Prostate gland (tissue), 2 donors: ENCODE results near the gene NR1D2. TPM values are rescaled to one million over a fixed set of nuclear protein-coding genes. Genes with fewer than 3 reads are reported as not detected.

ENCODE experiments used
- DNase-seq: peaks from one replicate; pipeline ENCODE4 v3.0.0-alpha.2; 2019; ENCODE audit warnings: low spot score
- H3K27ac ChIP-seq, 2 donors: fragments of 200-600 bp; sonication (generic); 2 replicates each; pipeline ENCODE4 v1.5.1; 2017 to 2019
- H3K27me3 ChIP-seq: fragments of 200-600 bp; sonication (generic); replicated peaks from 2 replicates; pipeline ENCODE4 v1.5.1; 2019; ENCODE audit not compliant: insufficient read depth
- H3K36me3 ChIP-seq, 2 donors: fragments of 200-600 bp; sonication (generic); 1 replicate in 1 of 2; 2 replicates in 1 of 2; pipeline versions ENCODE4 v1.5.1 to v1.8.1; 2017 to 2019
- H3K4me1 ChIP-seq: fragments of 200-600 bp; sonication (generic); replicated peaks from 2 replicates; pipeline ENCODE4 v1.5.1; 2019
- H3K4me3 ChIP-seq, 2 donors: fragments of 200-600 bp; sonication (generic); 2 replicates each; pipeline ENCODE4 v1.5.1; 2017 to 2019
- H3K9me3 ChIP-seq: fragments of 200-600 bp; sonication (generic); 2 replicates; pipeline ENCODE4 v1.5.1; 2017
- POLR2A ChIP-seq: fragments of 450-650 bp; IDR thresholded peaks from one replicate; pipeline ENCODE4 v1.6.1; 2016; ENCODE audit warnings: antibody characterized with exemption, mild to moderate bottlenecking
- POLR2AphosphoS5 ChIP-seq: sonication (generic); formaldehyde crosslinking; IDR thresholded peaks from one replicate; pipeline ENCODE4 v1.6.1; 2017; ENCODE audit warnings: antibody characterized with exemption
- WGBS: methylation state at CpG from one replicate; pipeline ENCODE4 v1.1.5; 2018; 5-methylcytosine and 5-hydroxymethylcytosine counted together
- intact Hi-C: fragments of 100-400 bp; cut with DNase I; formaldehyde crosslinking; loops from one replicate; pipeline ENCODE4 v1.14.2; 2022
- total RNA-seq, 2 donors: library from RNA; depleted of rRNA; stranded (reverse); fragments of >200 nt; gene quantifications; one replicate each; pipeline ENCODE4 v1.1.0, GENCODE V29; 2016
- TF ChIP-seq, protein P1 (sequence below), 4 experiments: fragments of 200-600 bp in 2 of 4; fragments of 450-650 bp in 2 of 4; sonication (generic) in 2 of 4; IDR thresholded peaks; 1 replicate in 3 of 4; 2 replicates in 1 of 4; pipeline ENCODE4 v1.5.1; 2016 to 2019; ENCODE audit warnings: antibody characterized with exemption in 4 of 4, mild to moderate bottlenecking in 2 of 4, moderate library complexity in 2 of 4

NR1D2 gene
- total RNA-seq, 2 donors from 2014 or later: 39.8 to 48.9 TPM

DNA sequence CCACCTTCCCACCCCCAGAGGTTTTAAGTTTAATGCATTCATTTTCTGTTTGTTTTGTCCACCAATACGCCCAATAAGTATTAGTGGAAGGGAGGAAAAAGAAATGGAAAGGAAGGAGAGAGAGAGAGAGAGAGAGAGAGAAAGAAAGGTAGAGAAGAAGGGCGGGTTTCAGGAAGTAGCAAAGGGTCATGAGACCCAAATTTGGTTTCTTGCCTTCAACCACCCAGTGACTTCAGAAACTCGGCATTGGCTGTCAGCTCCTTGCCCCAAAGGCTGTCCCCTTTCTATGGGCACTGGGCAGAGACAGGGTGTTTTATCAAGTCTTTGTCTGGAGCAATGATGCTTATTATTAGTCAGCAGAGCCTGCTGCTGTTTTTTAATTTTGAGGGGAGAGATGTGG lies 13.5 kb upstream of the NR1D2 start:
- intact Hi-C loops: no loop called here
- 85% methylated on average over 3 of the region's 3 CpGs for WGBS
- DNase-seq: no peak

DNA sequence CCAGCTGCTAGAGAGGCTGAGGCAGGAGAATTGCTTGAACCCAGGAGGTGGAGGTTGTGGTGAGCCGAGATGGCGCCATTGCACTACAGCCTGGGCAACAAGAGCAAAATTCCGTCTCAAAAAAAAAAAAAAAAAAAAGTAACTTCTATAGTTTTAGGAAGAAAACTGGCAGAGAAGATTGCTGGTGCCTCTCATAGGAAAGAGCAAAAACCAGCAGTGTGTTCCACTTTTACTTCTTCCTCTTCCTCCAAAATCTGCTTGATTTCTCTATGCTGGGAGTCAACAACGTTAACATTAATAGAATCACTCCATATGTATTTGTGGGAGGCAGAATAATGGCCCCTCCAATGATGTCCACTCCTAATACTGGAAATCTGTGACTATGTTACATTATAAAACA lies 12.5 kb upstream of the NR1D2 start:
- intact Hi-C loops: no loop called here
- TF ChIP-seq POLR2AphosphoS5 (no peak), POLR2A (no peak)
- TF ChIP-seq, protein P1, sequence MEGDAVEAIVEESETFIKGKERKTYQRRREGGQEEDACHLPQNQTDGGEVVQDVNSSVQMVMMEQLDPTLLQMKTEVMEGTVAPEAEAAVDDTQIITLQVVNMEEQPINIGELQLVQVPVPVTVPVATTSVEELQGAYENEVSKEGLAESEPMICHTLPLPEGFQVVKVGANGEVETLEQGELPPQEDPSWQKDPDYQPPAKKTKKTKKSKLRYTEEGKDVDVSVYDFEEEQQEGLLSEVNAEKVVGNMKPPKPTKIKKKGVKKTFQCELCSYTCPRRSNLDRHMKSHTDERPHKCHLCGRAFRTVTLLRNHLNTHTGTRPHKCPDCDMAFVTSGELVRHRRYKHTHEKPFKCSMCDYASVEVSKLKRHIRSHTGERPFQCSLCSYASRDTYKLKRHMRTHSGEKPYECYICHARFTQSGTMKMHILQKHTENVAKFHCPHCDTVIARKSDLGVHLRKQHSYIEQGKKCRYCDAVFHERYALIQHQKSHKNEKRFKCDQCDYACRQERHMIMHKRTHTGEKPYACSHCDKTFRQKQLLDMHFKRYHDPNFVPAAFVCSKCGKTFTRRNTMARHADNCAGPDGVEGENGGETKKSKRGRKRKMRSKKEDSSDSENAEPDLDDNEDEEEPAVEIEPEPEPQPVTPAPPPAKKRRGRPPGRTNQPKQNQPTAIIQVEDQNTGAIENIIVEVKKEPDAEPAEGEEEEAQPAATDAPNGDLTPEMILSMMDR (IDR thresholded peaks at IDR 0.05): no peak
- Histone ChIP-seq H3K27me3 (no peaks in the 10 kb centered on the region), H3K9me3 (no peaks in the 10 kb centered on the region), H3K4me1 (no peaks in the 10 kb centered on the region), H3K27ac (no peak overlapping the region), H3K36me3 (no peaks in the 10 kb centered on the region), H3K4me3 (no peak overlapping the region)
- no peak for DNase-seq
- WGBS: 89% methylated on average over 4 of the region's 4 CpGs

More for the DNA sequence above, 13.5 kb upstream of the NR1D2 start:
- no peaks in the 10 kb centered on the region for H3K9me3 ChIP-seq
- H3K27ac ChIP-seq: no peak overlapping the region
- no peaks in the 10 kb centered on the region for H3K36me3 ChIP-seq
- no peaks in the 10 kb centered on the region for H3K4me1 ChIP-seq
- no peak overlapping the region for H3K4me3 ChIP-seq
- no peak for TF ChIP-seq POLR2AphosphoS5
- TF ChIP-seq, protein P1 (IDR thresholded peaks at IDR 0.05): no peak
- no peak for TF ChIP-seq POLR2A
- no peaks in the 10 kb centered on the region for H3K27me3 ChIP-seq

DNA sequence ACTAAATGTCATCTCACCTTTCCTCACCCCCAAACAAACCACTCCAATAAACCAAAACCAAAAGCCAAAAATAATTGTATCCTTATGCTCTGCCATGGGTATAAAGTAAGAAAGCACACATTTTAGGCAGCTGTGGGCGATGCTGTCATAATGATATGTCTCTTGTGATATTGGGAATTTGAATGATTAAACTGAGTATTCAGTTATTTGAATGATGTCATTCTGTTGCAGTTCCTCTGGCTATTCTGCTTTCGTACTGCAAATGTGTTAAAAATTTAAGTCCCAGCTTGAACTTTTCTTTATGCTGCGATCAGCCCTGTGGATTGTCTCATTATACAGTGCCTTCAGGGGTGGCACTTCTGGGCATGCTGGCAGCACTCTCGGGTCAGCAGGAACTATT lies 10.8 kb upstream of the NR1D2 start:
- Histone ChIP-seq H3K9me3 (no peaks in the 10 kb centered on the region), H3K4me1 (no peaks in the 10 kb centered on the region), H3K27ac (no peak overlapping the region), H3K27me3 (no peaks in the 10 kb centered on the region), H3K4me3 (no peak overlapping the region), H3K36me3 (no peaks in the 10 kb centered on the region)
- DNase-seq: no peak
- 75% methylated on average over 4 of the region's 4 CpGs for WGBS
- intact Hi-C loops: no loop called here
- TF ChIP-seq POLR2A (no peak), POLR2AphosphoS5 (no peak)
- TF ChIP-seq, protein P1 (IDR thresholded peaks at IDR 0.05): no peak

DNA sequence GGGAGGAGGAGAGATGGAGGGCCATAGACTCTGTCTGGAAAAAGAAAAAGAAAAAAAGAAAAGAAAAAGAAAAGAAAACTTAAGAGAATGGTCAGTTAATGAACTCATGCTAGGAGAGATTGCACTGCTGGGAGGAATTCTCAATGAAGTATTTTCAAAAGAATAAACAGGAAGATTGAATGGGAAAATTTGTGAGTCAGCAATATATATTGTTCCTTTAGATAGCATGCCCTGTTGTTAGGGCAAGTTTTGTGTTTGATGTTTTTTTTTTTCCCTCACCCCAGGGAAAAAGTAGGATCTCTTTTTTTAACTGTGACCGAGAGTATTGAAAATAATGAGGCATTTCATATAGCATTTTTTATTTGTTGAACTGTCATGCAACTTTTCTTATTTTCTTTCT lies 7.8 kb upstream of the NR1D2 start:
- no peaks in the 10 kb centered on the region for H3K4me1 ChIP-seq
- DNase-seq: no peak
- H3K27ac ChIP-seq: no peak overlapping the region
- no peaks in the 10 kb centered on the region for H3K36me3 ChIP-seq
- H3K9me3 ChIP-seq: no peaks in the 10 kb centered on the region
- no peak overlapping the region for H3K4me3 ChIP-seq
- WGBS: 90% methylated on average over 1 of the region's 1 CpG
- intact Hi-C loops: no loop called here
- no peaks in the 10 kb centered on the region for H3K27me3 ChIP-seq
- TF ChIP-seq POLR2A: no peak
- TF ChIP-seq, protein P1 (IDR thresholded peaks at IDR 0.05): no peak
- TF ChIP-seq POLR2AphosphoS5: no peak

DNA sequence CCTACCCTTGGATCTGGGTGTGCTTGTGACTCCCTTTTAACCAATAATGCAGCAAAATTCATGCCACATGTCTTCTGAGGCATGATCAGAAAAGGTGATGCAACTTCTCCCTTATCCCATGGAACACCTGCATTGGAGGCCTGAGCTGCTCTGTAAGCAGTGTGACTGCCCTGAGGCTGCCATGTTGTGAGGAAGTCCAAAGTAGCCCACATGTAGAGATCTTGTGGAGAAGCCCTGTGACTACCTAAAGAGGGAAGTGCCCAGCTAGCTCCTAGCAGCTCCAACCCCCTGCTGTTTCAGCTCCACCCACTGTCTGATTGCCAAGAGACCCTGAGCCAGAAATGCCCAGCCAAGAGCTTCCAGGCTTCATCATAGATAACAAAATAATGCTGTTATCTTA lies 6.4 kb upstream of the NR1D2 start:
- H3K9me3 ChIP-seq: no peaks in the 10 kb centered on the region
- no peak overlapping the region for H3K4me3 ChIP-seq
- H3K27ac ChIP-seq: no peak overlapping the region
- no peaks in the 10 kb centered on the region for H3K27me3 ChIP-seq
- H3K36me3 ChIP-seq: no peaks in the 10 kb centered on the region
- TF ChIP-seq, protein P1 (IDR thresholded peaks at IDR 0.05): no peak
- TF ChIP-seq POLR2A (no peak), POLR2AphosphoS5 (no peak)
- DNase-seq: no peak
- intact Hi-C loops: no loop called here
- no peaks in the 10 kb centered on the region for H3K4me1 ChIP-seq
